Measurements from ENCODE around the gene TRIM58.

The TRIM58 gene

GRCh38 chr1:247895163-247895637 is 38.2 kb downstream of the TRIM58 start, which contains the start of gene OR2W3:
TSS of gene OR2W3 (plus strand) at chr1:247895587. CDS start at chr1:247895587, 0 bp downstream.
- DNase-seq, result no peak

GRCh38 chr1:247895976-247896375 is 39.0 kb downstream of the TRIM58 start:
- DNase-seq, result no peak

GRCh38 chr1:247904122-247904521 is 47.1 kb downstream of the TRIM58 start:
- DNase-seq, result no peak

GRCh38 chr1:247905181-247905580 is 48.2 kb downstream of the TRIM58 start:
- no peak for DNase-seq

- no peak for DNase-seq
Measured at GRCh38 chr1:247905910-247906503, 49.0 kb downstream of the TRIM58 start.

GRCh38 chr1:247906504-247907047 is 49.6 kb downstream of the TRIM58 start:
- no peak for DNase-seq

- no peak for DNase-seq
Measured at GRCh38 chr1:247908766-247909165, 51.8 kb downstream of the TRIM58 start.

GRCh38 chr1:247913786-247914185 is 56.8 kb downstream of the TRIM58 start:
- DNase-seq, result no peak

GRCh38 chr1:247914941-247915662 is 58.1 kb downstream of the TRIM58 start:
- no peak for DNase-seq

- no peak for DNase-seq
Measured at GRCh38 chr1:247919952-247920351, 63.0 kb downstream of the TRIM58 start, which contains the start of gene OR2T8. TSS of gene OR2T8 (plus strand) at chr1:247920252. CDS start at chr1:247921018, 766 bp downstream.

GRCh38 chr1:247923941-247924340 is 67.0 kb downstream of the TRIM58 start:
- no peak for DNase-seq

GRCh38 chr1:247924868-247925267 is 67.9 kb downstream of the TRIM58 start, which contains the start of gene OR2AJ1:
TSS of gene OR2AJ1 (plus strand) at chr1:247924889. CDS start at chr1:247933769, 8,880 bp downstream.
- no peak for DNase-seq

Measured in activated T-cell treated with anti-CD3 and anti-CD28 coated beads, Interleukin-2, amount 50 U/mL, for 1 hour (primary cell).